Gastroesophageal sphincter (tissue), 4 donors: Measurements from ENCODE around the gene SKP1. TPM values are rescaled to one million over a fixed set of nuclear protein-coding genes. Genes with fewer than 3 reads are reported as not detected.
"Not testable (repeated sequence)": the region's sequence is repeated elsewhere in the genome, so short reads cannot be mapped to it uniquely, and the experiment has no call there.

ENCODE experiments used
- ATAC-seq: fragments of 150-250 bp; one replicate; pipeline ENCODE4 v1.9.1; 2016; ENCODE audit warnings: mild to moderate bottlenecking, moderate library complexity
- H3K27ac ChIP-seq, 4 donors: fragments of 200-600 bp; sonication (generic) in 3 of 4; 1 replicate in 3 of 4; 2 replicates in 1 of 4; pipeline ENCODE4 v1.5.1; 2016 to 2019
- H3K27me3 ChIP-seq: fragments of 200-600 bp; sonication (generic); one replicate; pipeline ENCODE4 v1.5.1; 2019
- H3K36me3 ChIP-seq, 2 donors: fragments of 200-600 bp; sonication (generic); one replicate each; pipeline ENCODE4 v1.5.1; 2019; ENCODE audit warnings: control low read depth in 1 of 2
- H3K4me1 ChIP-seq, 3 donors: fragments of 200-600 bp; sonication (generic); 1 replicate in 2 of 3; 2 replicates in 1 of 3; pipeline ENCODE4 v1.5.1; 2016 to 2019; ENCODE audit warnings: control low read depth in 2 of 3
- H3K4me3 ChIP-seq, 2 donors: fragments of 200-600 bp; sonication (generic); one replicate each; pipeline ENCODE4 v1.5.1; 2019; ENCODE audit warnings: mild to moderate bottlenecking in 1 of 2, moderate library complexity in 1 of 2
- H3K9me3 ChIP-seq, 3 donors: fragments of 200-600 bp; sonication (generic); one replicate each; pipeline ENCODE4 v1.5.1; 2017 to 2019; ENCODE audit warnings: control low read depth in 2 of 3
- CTCF ChIP-seq, 4 experiments: fragments of 200-600 bp in 2 of 4; fragments of 450-650 bp in 2 of 4; sonication (generic) in 1 of 4; IDR thresholded peaks; one replicate each; pipeline ENCODE4 v1.5.1; 2017 to 2019; ENCODE audit warnings: antibody characterized with exemption in 4 of 4, mild to moderate bottlenecking in 2 of 4, moderate library complexity in 2 of 4
- EP300 ChIP-seq: sonication (generic); formaldehyde crosslinking; IDR thresholded peaks from one replicate; pipeline ENCODE4 v1.6.1; 2017; ENCODE audit warnings: antibody characterized with exemption, mild to moderate bottlenecking
- POLR2A ChIP-seq, 2 donors: fragments of 450-650 bp; IDR thresholded peaks; one replicate each; pipeline ENCODE4 v1.6.1; 2017; ENCODE audit warnings: antibody characterized with exemption in 2 of 2, mild to moderate bottlenecking in 2 of 2, moderate library complexity in 1 of 2
- POLR2AphosphoS5 ChIP-seq: sonication (generic); formaldehyde crosslinking; IDR thresholded peaks from one replicate; pipeline ENCODE4 v1.6.1; 2017; ENCODE audit warnings: antibody characterized with exemption
- WGBS, 2 donors: methylation state at CpG; one replicate each; pipeline ENCODE4 v1.1.5; 2018; ENCODE audit warnings: low coverage in 1 of 2; 5-methylcytosine and 5-hydroxymethylcytosine counted together
- total RNA-seq, 4 donors: library from RNA; depleted of rRNA; stranded (reverse); fragments of >200 nt; gene quantifications; one replicate each; pipeline ENCODE4 v1.1.0, GENCODE V29; 2016

Gene SKP1
- total RNA-seq, 4 donors from 2014 or later: 313 to 463 (median 399) TPM

- Histone ChIP-seq H3K4me3 (no peak overlapping the region), H3K9me3 (no peaks in the 10 kb centered on the region), H3K4me1 (peaks cover 8 to 99% (median 21%) of the 10 kb centered on the region in 3 donors), H3K36me3 (peaks cover 0 to under 1% of the 10 kb centered on the region in 2 donors), H3K27ac (no peak overlapping the region), H3K27me3 (no peaks in the 10 kb centered on the region)
- TF ChIP-seq POLR2AphosphoS5 (no peak), EP300 (no peak), POLR2A (IDR thresholded peaks at IDR 0.05) (no peak), CTCF (IDR thresholded peaks at IDR 0.05) (no peak)
- ATAC-seq: no peak
- WGBS, 2 donors: 52 to 63% methylated on average over 2 of the region's 2 CpGs
Observed at GRCh38 chr5:134215757-134216156, 39.0 kb upstream of the SKP1 start.

GRCh38 chr5:134211263-134212031 is 34.7 kb upstream of the SKP1 start:
- H3K36me3 ChIP-seq, ATAC-seq, H3K27ac ChIP-seq, H3K9me3 ChIP-seq, H3K4me3 ChIP-seq, H3K27me3 ChIP-seq: not testable (repeated sequence)
- 45 to 59% methylated on average over 7 to 11 of the region's 14 CpGs for WGBS, 2 donors
- peaks cover 0 to 100% (median 24%) of the 10 kb centered on the region in 3 donors for H3K4me1 ChIP-seq

- peaks cover 0 to 12% of the 10 kb centered on the region in 2 donors for H3K36me3 ChIP-seq
- no peak for ATAC-seq
- H3K27ac ChIP-seq: no peak overlapping the region
- WGBS, 2 donors: 62 to 69% methylated on average over 8 to 12 of the region's 14 CpGs
- H3K4me3 ChIP-seq: no peak overlapping the region
- H3K4me1 ChIP-seq: peaks cover 0 to 86% (median 18%) of the 10 kb centered on the region in 3 donors
- H3K27me3 ChIP-seq: no peaks in the 10 kb centered on the region
- no peaks in the 10 kb centered on the region for H3K9me3 ChIP-seq
- no peak for TF ChIP-seq POLR2A (IDR thresholded peaks at IDR 0.05)
- TF ChIP-seq EP300: no peak
- TF ChIP-seq CTCF (IDR thresholded peaks at IDR 0.05): no peak
- TF ChIP-seq POLR2AphosphoS5: no peak
Observed at GRCh38 chr5:134209477-134210245, 32.9 kb upstream of the SKP1 start.

DNA sequence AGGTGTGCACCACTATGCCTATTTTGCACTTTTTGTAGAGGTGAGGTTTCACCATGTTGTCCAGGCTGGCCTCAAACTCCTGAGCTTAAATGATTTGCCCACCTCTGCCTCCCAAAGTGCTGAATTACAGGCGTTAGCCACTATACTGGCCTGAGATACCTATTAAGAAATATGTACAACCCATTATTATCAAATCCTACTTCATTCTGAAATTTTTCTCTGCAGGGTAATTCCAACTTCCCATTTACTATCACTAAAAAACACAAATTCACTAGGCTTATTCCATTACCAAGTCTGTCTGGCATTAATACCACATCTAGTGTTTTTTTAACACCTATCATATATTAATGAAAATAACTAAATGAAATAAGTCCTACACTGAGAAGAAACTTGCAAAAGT is 30.9 kb upstream of the SKP1 start:
- no peaks in the 10 kb centered on the region for H3K27me3 ChIP-seq
- no peak for ATAC-seq
- no peaks in the 10 kb centered on the region for H3K9me3 ChIP-seq
- H3K36me3 ChIP-seq: peaks cover 0 to 31% of the 10 kb centered on the region in 2 donors
- no peak overlapping the region for H3K27ac ChIP-seq
- 50 to 57% methylated on average over 1 of the region's 1 CpG for WGBS, 2 donors
- peaks cover 0 to 66% (median 18%) of the 10 kb centered on the region in 3 donors for H3K4me1 ChIP-seq
- H3K4me3 ChIP-seq: no peak overlapping the region
- TF ChIP-seq EP300: no peak
- TF ChIP-seq CTCF (IDR thresholded peaks at IDR 0.05): no peak
- no peak for TF ChIP-seq POLR2AphosphoS5
- TF ChIP-seq POLR2A (IDR thresholded peaks at IDR 0.05): no peak

DNA sequence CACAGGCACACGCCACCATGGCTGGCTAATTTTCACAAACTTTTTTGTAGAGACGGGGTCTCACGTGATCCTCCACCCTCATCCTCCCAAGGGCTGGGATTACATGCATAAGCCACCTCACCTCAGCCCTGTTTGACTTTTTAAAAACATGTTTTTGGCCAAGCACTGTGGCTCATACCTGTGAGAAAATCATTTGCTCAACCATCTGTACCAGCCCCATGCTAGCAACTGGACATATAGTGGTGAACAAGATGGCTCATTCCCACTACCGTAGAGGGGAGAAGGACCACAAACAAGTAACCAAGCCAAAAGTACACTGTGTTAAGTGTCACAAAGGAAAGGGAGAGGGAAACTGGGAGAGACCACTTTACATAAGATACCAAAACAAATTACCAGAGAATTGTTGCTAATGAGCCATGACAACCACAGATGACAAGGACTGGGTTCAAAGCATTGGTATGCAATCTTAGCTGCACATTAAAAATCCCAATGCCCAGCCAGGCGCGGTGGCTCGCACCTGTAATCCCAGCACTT is 29.9 kb upstream of the SKP1 start:
- H3K27ac ChIP-seq: no peak overlapping the region
- peaks cover 0 to 56% (median 18%) of the 10 kb centered on the region in 3 donors for H3K4me1 ChIP-seq
- 71 to 82% methylated on average over 4 to 6 of the region's 7 CpGs for WGBS, 2 donors
- no peaks in the 10 kb centered on the region for H3K9me3 ChIP-seq
- H3K27me3 ChIP-seq: no peaks in the 10 kb centered on the region
- ATAC-seq: no peak
- H3K4me3 ChIP-seq: no peak overlapping the region
- TF ChIP-seq EP300 (no peak), CTCF (IDR thresholded peaks at IDR 0.05) (no peak)
- H3K36me3 ChIP-seq: peaks cover 0 to 41% of the 10 kb centered on the region in 2 donors
